ENCODE measurements around the gene CPSF4L.
A peak's percentile ranks its signal among the peaks of the same experiment; 100 is the strongest.
"Not testable (repeated sequence)": the region's sequence is repeated elsewhere in the genome, so short reads cannot be mapped to it uniquely, and the experiment has no call there.

CPSF4L gene

GRCh38 chr17:73267648-73268537, 6.2 kb upstream of the CPSF4L start:
- DNase-seq, result no peak

DNA sequence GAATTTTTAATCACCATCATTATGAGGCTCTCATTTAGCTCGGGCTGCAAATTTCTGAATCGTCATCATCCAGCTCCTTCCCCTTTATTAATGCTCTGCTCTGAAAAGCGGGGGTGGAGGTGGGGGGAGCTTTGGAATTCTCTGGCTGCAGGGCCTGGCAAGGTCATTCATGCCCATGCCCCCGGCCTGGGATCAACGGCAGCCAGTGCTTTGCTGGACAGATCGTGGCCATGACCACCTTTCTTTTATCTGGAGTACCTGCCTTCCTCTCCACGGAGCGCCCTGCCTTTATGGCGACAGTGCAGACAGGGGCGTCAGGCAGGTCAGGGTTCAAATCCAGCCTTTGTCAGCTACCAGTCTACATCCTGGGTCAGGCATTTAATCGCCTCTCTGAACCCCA, 5.1 kb upstream of the CPSF4L start:
- no peak for DNase-seq

DNA sequence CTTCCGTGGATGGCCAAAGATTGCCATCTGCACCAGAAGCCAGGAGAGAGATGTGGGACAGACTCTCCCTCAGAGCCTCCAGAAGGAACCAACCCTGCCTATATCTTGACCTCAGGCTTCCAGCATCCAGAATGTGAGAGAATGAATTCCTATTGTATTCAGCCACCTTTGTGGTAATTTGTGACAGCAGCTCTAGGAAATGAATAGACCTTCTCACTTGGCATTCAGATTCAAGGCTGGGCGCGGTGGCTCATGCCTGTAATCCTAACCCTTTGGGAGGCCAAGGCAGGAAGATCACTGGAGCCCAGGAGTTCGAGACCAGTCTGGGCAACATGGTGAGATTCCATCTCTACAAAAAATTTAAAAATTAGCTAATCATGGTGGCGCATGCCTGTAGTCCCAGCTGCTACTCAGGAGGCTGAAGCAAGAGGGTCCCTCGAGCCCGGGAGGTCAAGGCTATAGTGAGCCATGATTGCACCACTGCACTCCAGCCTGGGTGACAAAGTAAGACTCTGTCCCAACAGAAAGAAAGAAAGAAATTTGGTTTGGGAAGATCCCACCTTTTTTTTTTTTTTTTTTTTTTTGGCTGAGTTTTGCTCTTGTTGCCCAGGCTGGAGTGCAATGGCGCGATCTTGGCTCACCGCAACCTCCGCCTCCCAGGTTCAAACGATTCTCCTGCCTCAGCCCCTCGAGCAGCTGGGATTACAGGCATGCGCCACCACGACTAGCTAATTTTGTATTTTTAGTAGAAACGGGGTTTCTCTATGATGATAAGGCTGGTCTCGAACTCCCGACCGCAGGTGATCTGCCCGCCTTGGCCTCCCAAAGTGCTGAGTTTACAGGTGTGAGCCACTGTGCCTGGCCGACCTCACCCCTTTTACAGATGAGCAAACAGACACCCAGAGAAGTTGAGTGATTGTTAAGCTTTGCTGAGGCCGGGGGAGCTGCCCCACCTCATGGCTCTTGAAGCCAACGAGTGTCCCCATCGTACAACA, 4.3 kb upstream of the CPSF4L start:
- DNase-seq, result no peak

DNA sequence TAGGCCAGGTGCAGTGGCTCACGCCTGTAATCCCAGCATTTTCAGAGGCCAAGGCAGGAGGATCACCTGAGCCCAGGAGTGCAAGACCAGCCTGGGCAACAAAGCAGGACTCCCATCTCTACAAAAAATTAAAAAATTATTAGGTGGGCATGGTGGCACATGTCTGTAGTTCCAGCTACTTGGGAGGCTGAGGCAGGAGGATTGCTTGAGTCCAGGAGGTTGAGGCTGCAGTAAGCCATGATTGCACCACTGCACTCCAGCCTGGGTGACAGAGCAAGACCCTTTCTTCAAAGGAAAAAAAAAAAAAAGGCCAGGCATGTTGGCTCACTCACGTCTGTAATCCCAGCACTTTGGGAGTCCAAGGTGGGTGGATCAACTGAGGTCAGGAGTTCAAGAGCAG, 2.8 kb upstream of the CPSF4L start:
- DNase-seq, result not testable (repeated sequence)

DNA sequence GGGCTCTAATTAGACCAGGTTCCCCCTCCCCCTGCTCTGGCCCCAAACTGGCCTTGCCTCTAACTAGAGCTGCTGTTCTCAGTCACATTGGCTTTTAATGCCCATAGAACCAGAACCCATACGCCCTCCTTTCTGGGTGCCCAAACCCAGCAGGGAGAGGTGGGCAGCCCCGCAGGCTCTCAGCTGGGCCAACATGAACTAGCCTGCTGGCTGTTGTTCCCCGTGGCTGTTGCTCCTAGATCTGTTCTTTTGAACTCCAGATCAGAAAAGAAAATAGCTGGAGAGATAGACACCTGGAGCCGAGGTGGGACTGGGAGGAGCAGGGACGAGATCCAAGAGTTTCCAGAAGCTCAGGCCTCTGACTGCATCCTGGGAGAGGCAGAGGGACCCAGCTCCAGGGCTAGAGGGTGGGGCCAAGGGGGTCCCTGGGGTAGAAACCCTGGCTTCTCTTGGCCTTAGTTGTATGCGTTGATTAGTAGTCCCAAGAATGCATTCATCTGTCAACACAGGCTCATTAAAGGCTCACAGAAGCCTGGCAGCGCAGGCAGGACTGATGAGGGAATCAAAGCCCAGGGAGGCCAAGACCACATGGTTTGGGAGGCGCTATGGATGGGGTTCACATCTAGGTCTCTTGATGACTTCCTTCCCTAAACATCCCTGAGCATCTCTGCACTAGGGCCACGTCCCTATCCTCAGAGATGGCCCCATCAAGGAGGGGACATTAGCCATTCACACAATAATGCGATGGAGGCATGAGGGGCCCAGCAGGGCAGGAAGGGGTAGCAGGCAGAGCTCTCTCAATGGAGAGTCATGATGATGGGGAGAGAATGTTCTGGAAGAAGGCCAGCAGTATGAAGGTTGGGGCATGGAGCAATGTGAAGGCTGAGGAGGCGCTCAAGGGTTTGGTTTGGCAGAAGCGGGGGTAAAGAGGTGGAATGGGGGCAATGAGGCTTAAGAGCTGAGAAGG, 1.3 kb upstream of the CPSF4L start:
- DNase-seq, result no peak

DNA sequence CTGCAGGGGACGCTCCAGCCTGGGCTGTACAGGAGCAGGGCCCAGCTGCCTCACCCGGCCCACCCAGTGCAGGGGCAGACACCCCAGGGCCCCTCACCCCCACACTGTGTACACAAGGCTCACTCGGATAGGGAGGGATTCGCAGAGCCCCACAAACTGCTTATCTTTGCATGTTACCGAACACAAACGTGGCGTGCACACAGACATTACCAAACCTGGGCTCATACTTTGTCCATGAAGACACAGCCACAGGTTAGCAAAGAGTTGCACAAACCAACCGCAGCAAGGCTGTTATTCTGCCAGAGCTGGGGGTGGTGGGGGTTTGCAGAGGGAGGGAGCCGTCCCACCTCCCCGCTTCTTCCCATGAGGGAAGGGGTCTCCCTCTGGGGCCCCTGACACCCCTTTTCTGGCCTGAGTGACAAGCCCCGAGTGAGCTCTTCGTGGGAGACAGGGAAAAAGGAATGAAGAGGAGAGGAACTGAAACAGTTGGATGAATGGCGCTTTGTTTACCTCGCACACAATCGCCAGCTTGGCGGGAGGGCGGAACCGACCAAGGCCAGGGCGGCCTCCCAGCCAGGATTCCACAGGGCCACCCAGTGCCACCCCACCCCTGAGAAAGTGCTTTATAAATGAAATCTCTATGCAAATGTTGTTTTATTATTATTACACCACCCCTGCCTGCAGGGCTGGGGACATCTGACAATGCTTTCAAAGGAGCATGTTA, 434 bp upstream of the CPSF4L start:
- DNase-seq, result no peak

- DNase-seq, result no peak
Observed at GRCh38 chr17:73257516-73257915, 4.2 kb downstream of the CPSF4L start.

DNA sequence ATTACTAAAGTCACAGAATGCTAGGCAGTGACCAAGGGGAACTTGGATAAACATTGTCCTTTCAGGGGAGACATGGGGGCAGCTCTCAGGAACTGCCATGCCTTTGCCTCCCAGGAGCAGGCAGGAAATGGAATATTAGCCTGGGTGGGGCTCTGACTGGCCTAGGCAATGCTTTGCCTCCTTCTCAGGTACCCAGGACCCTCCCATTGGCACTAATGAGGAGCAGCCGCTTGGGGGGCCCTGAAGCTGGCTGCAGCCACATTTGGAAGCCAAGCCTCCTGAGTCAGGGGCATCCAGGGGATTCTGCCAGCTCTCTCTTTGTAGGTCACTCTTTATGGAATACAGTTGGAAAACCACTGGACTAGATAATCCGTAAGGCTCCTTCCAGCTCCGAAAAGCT, 5.5 kb downstream of the CPSF4L start:
- DNase-seq, result no peak

DNA sequence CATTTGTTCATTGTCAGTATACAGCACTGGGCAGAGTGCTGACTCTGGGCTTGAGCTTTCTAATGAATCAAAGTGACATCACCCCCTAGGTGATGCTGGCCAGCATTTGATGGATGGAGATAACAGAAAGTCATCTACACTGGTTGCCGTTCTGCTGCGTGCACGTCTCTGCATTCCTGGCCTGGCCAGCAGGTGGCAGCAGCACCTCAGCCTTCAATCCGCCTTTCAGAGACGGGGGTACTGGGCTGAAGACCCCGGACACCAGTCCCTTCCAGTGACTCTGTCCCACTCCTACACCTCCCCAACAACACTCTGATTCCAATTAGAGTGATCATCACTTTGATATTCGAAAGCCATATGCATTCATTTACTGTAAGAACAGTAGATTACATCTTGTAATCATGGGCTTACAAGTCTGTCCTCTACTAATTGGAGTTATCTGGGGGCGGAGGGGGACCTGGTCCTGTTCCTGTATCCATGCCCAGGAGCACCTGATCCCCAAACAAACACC, 6.0 kb downstream of the CPSF4L start:
- DNase-seq, result peak; percentile 14

DNA sequence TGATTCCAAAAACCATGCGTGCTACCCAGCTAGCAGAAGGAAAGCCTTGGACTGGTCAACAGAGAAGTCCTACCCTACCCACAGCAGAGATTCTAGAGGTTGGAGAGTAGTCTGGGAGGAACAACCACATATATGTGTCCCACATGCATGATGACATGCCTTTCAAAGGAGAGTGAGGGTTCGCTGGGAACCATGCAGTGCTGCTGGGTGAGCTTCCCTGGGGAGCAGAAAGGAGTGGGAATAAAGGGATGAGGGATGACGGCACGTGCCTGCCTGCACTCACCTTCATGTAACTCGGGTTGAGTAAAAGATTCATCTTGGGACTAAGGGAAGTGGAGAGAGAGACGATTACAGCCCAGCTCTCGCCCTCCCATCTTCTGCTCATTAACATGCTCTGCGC, 9.8 kb downstream of the CPSF4L start:
- DNase-seq, result no peak

- DNase-seq, result no peak
Observed at GRCh38 chr17:73250851-73251640, 10.6 kb downstream of the CPSF4L start.

- DNase-seq, result no peak
Observed at GRCh38 chr17:73249700-73250099, 12.0 kb downstream of the CPSF4L start.

DNA sequence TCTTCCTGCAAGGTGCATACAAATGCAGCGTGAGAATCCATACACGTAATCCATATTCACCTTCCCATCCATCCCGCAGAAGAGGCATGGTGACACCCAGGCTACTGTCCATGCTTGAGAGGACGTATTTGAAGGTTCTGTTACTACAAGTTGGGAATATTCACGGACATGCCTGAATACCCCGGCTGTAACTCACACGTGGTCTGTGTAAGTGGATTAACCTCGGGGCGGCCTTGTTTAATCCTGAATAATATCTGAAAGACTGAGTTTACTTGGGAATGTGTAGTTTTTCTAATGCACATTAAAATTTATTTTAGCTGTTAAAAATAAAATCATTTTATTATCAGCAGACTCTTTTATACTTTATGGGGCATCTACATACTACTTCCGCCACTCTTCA, 13.1 kb downstream of the CPSF4L start:
- no peak for DNase-seq

DNA sequence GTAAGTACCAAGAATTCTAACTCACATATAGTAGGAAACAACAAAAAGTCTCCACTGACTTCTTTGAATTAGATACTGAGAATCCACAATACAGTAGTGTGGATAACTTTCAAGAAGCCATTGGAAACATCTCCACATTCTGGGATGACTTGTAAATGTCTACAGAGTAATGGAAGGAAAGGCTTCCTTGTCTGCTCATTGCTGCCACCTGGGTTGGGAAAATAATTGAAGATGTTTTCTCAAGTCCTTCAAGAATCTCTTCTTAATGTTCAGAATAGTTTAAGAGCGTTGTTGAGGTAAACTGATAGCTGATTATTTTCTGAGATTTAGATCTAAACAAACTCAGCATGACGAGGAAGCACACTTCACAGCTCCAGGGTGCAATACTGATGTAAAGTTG, 14.0 kb downstream of the CPSF4L start:
- DNase-seq, result no peak

GRCh38 chr17:73240561-73240960, 21.1 kb downstream of the CPSF4L start:
- DNase-seq, result no peak

GRCh38 chr17:73237714-73238113, 24.0 kb downstream of the CPSF4L start:
- no peak for DNase-seq

GRCh38 chr17:73234736-73235135, 26.9 kb downstream of the CPSF4L start:
- DNase-seq, result no peak

GRCh38 chr17:73232587-73233373, 28.9 kb downstream of the CPSF4L start:
- no peak for DNase-seq

GRCh38 chr17:73231841-73232586, 29.7 kb downstream of the CPSF4L start:
- peak; percentile 93 for DNase-seq
